ENCODE results near the gene SMLR1.

GRCh38 chr6:130859161-130859867 is 32.1 kb downstream of the SMLR1 start:
- TF ChIP-seq CTCF (conservative IDR thresholded peaks at IDR 0.05) = no peak
- TF ChIP-seq ZFX (IDR thresholded peaks at IDR 0.05) = no peak

Data from C4-2B (cell line).